ENCODE measurements around the gene P2RX3.

The P2RX3 gene

DNA sequence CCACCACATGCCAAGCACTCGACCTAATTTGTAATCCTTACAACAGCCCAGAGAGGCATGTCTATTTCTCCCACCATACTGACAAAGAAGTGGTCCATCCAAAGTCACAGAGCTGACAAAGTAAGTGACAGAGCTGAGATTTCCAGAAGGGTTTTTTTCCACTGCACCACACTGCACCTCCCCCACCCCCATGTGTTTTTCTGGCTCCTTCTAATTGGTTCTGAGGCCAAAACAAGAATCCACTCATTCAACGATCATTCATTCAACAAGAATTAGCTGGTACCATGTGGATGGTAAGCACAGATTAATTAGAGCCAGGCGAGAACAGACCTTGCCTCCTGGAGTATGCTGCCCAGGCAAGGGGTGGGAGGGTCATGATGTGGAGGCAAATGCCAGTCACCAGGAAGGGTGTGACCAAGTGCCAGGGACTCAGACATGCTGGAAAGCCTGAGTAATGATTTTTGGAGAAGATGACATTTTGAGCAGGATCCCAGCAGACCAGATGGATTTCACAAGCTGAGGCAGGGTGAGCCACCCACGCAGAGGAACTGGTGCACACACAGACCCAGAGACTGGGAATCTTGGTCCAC lies 67.2 kb downstream of the P2RX3 start:
- Mint-ChIP-seq H3K27ac (peak overlapping the region; percentile 95), H3K4me3 (peak overlapping the region; percentile 15 to 24), H3K36me3 (peaks cover 53 to 71% of the 10 kb centered on the region in 2 donors), H3K9me3 (no peaks in the 10 kb centered on the region), H3K27me3 (no peaks in the 10 kb centered on the region), H3K4me1 (peaks cover 57 to 76% of the 10 kb centered on the region in 2 donors)
- ATAC-seq (replicated peaks) (no peak), DNase-seq (no peak)

DNA sequence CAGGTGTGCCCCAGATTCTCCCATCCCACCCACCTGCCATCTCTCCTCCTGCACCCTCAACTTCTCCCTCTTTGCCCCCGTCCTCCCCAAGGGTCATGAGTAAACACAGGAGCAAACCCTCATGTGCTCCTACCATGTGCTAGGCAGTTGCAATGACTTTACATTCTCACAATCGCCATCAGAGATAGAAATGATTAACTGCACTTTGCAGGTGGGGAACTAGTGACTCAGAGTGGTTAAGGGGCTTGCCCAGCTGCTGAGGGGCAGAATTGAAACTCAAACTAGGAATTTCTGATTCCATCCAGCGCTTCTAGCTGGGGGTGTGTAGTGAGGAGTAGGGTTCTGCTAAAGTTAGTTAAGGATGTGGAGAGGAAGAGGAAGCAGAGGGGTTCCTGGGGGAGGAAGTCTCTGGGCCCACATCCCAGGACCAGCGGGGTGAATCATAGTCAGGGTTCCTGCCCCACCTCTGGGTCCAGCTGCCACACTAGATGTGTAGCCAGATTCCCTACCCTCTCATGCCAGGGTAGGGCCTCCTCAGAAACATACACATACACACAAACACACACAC lies 68.3 kb downstream of the P2RX3 start:
- no peaks in the 10 kb centered on the region for H3K27me3 Mint-ChIP-seq
- ATAC-seq (replicated peaks) (peak; percentile 92 to 93), DNase-seq (peak; percentile 73)
- peaks cover 59 to 81% of the 10 kb centered on the region in 2 donors for H3K4me1 Mint-ChIP-seq
- H3K36me3 Mint-ChIP-seq = peaks cover 59 to 79% of the 10 kb centered on the region in 2 donors
- H3K4me3 Mint-ChIP-seq = peak overlapping the region; percentile 52 to 53
- peak overlapping the region; percentile 95 for H3K27ac Mint-ChIP-seq
- peaks cover 0 to 2% of the 10 kb centered on the region in 2 donors for H3K9me3 Mint-ChIP-seq

DNA sequence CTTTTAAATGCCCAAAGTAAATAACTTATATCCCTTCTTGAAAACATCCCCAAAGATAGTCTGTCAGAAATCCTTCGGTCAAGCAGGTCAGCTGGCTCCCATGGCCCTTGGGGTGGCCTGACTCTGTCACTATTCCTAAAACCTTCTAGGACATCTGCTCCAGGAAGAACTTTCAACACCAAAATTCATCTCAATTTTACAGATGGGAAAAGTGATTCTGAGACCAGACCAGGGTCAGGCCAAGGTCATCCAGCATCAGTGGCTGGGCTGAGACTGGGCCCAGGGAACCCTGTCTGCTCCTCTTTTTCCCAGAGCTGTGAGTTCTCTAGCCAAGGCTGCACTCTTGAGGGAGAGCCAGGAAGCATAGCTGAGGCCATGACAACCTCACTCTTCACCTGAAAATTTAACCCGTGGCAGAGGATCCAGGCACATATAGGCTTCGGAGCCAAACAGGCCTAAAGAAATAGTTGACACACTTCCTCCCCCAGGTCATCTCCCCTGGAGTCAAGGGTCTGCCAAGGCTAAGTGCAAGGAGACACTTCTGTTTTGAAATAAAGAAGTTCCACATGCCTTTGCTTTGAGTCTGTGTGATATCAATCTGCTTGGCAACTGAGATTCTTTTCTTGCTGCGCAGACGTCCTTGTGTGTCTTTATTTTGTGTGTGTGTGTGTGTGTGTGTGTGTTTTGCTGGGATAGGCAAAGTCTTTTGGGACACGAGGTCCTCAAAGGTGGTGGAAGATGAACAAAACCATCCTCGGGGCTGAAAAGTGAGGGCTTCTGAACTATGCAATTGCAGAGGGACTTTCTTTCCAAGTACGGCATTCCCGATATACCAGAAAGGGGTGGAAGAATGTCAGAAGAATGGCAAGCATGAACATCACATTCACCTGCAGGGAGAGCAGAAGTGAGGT lies 69.1 kb downstream of the P2RX3 start:
- peak overlapping the region; percentile 95 for H3K27ac Mint-ChIP-seq
- H3K4me1 Mint-ChIP-seq = peaks cover 59 to 81% of the 10 kb centered on the region in 2 donors
- peaks cover 60 to 86% of the 10 kb centered on the region in 2 donors for H3K36me3 Mint-ChIP-seq
- peak overlapping the region in 1 of 2 donors; percentile 1 for H3K4me3 Mint-ChIP-seq
- no peak for ATAC-seq (replicated peaks)
- no peak for DNase-seq
- H3K27me3 Mint-ChIP-seq = no peaks in the 10 kb centered on the region
- peaks cover 0 to 4% of the 10 kb centered on the region in 2 donors for H3K9me3 Mint-ChIP-seq

DNA sequence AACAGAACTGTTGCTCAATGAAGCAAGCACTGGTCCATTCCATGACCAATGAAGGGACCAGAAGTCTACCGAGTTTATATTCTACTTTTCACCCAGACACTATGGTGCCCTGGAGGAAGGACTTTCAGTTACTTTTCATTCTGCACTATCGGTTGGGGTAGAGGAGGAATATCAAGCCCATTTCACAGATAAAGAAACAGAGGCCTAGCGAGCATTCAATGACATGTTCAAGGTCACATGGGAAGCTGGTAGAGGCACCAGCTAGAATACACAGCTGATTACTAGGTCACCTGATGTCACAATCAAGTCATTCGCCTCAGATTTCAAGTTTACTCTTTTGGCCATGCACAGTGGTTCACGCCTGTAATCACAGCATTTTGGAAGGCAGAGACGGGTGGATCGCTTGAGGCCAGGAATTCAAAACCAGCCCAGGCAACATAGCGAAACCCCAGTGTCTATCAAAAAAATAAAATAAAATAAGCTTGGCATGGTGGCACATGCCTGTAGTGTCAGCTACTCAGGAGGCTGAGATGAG lies 69.9 kb downstream of the P2RX3 start:
- DNase-seq (no peak), ATAC-seq (replicated peaks) (no peak)
- Mint-ChIP-seq H3K27ac (no peak overlapping the region), H3K27me3 (no peaks in the 10 kb centered on the region), H3K4me3 (no peak overlapping the region), H3K4me1 (peaks cover 56 to 77% of the 10 kb centered on the region in 2 donors), H3K9me3 (peaks cover 0 to 4% of the 10 kb centered on the region in 2 donors), H3K36me3 (peaks cover 62 to 88% of the 10 kb centered on the region in 2 donors)

DNA sequence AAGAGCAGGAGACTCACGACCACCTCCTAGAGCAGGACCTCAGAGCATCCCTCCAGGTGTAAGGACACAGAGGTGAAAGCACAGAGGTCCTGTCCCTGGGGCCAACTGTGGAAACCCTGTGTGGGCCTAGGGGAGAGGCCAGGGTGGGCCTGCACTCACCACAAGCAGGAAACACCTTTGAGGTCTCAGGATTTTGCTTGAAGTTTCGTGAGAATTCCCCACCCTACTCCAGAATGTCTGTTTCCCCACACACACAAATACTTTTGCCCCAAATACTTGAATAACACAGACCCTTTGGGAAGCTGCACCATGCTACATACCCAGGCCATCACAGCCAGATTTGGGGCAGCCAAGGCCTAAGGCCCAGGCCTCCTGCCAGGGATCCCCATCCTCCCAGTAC lies 70.6 kb downstream of the P2RX3 start:
- DNase-seq (no peak), ATAC-seq (replicated peaks) (no peak)
- Mint-ChIP-seq H3K9me3 (peaks cover 0 to 4% of the 10 kb centered on the region in 2 donors), H3K27me3 (no peaks in the 10 kb centered on the region), H3K4me3 (no peak overlapping the region), H3K4me1 (peaks cover 58 to 69% of the 10 kb centered on the region in 2 donors), H3K27ac (no peak overlapping the region), H3K36me3 (peaks cover 66 to 89% of the 10 kb centered on the region in 2 donors)

DNA sequence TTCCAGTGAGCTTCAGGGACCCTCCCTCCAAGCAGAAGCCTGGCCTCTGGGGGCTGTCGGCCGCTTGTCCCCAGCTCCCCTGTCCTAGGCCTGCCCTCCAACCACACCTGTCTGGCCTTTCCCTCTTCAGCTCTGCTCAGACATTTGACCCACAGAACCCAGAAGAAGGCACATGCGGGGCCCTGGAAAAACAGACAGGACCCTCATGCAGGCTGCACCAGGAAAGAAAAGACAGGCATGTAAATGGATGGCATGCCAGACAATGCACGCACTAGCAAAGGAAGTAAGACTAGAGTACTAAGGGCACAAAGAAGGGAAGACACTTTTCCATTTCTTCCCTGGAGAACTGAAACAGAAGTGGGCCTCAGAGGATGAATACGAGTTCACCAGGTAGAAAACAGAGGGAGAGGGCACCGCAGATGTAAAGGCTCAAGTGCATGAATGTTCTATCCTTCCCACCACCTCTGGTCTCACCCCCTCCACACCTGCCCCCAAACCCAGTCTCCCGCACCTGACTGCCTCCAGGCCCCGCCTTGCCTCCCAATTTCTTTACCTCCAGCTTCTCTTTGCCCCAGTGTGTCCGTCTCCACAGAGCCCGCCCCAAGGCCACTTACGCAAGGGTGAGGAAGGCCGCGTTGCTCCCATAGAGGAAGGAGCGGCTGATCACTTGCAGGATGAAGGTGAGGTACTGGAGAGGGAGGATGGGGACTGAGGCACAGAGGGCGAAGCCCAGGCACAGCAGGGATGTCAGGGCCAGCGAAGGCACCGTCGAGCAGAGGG lies 71.4 kb downstream of the P2RX3 start:
- Mint-ChIP-seq H3K9me3 (peaks cover 0 to 4% of the 10 kb centered on the region in 2 donors), H3K27me3 (no peaks in the 10 kb centered on the region), H3K4me1 (peaks cover 59 to 65% of the 10 kb centered on the region in 2 donors), H3K4me3 (no peak overlapping the region), H3K27ac (peak overlapping the region; percentile 65), H3K36me3 (peaks cover 70 to 92% of the 10 kb centered on the region in 2 donors)
- ATAC-seq (replicated peaks) (no peak), DNase-seq (no peak)

DNA sequence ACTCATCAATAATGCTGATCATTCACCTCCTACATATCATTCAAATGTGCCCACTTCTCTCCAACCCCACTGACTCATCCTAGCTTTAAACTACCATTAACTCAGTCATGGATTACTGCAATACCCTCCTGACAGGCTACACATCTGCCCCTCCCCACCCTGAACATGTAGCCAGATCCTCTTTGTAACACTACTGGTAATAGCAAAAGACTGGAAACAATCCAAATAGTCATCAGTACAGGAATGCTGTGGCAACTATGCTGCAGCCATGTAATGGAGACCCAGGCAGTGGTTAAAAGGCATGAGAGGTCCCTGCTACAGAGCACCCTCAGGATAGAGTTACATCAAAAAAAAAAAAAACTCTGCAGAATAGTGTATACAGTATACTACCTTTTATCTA lies 72.1 kb downstream of the P2RX3 start:
- H3K4me1 Mint-ChIP-seq = peaks cover 60 to 65% of the 10 kb centered on the region in 2 donors
- H3K9me3 Mint-ChIP-seq = peaks cover 0 to 4% of the 10 kb centered on the region in 2 donors
- H3K27me3 Mint-ChIP-seq = no peaks in the 10 kb centered on the region
- no peak overlapping the region for H3K4me3 Mint-ChIP-seq
- H3K27ac Mint-ChIP-seq = peak overlapping the region; percentile 2
- ATAC-seq (replicated peaks) = no peak
- H3K36me3 Mint-ChIP-seq = peaks cover 70 to 92% of the 10 kb centered on the region in 2 donors
- no peak for DNase-seq

DNA sequence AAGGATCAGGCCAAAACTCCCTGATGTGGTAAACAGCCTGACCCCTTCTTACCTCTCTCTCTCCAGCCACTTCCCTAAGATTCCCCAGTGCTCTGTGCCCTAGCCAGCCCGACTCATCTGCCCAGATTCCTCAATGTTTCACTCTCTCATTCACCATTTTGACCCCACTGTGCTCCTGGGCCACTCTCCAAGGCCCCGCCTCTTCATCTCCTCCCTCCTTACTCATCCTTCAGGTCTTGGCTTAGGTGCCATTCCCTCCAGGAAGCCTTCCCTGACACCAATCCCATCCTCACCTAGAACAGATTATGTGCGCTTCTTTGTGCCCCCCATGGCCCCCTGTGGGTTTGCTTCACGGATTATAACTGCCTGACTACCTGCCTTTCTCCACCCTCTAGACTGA lies 75.5 kb downstream of the P2RX3 start:
- ATAC-seq (replicated peaks) (no peak), DNase-seq (no peak)
- Mint-ChIP-seq H3K27ac (peak overlapping the region; percentile 28), H3K9me3 (peaks cover 0 to 4% of the 10 kb centered on the region in 2 donors), H3K27me3 (no peaks in the 10 kb centered on the region), H3K4me3 (no peak overlapping the region), H3K36me3 (peaks cover 68 to 91% of the 10 kb centered on the region in 2 donors), H3K4me1 (peaks cover 47 to 51% of the 10 kb centered on the region in 2 donors)

DNA sequence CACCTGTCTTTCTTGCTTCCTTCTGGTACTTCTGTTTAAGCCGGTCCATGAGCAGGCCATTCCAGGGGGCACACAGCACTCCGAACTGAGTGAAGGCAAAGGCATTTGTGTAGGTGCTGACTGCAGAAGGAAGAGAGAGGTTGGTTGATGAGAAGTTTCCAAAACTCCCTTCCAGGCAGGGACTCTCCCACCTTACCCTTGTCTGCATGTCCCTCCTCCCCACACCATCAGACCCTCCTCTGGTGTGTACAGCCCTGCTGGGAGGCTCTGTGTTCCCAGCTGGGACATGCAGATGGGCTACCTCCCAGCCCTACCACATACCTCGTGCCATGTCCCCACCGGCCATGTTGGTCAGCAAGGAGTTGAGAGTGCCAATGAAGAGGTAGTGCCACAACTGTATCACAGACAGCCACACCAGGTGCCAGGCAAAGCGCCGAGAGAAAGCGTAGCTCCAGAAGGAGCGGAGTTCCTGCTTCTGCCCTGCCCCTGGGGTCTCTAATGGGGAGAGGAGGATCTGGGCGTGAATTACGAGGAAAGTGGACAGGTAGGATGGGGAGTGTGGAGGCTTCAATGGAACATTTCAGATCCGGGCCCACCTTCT lies 76.6 kb downstream of the P2RX3 start:
- no peak overlapping the region for H3K27ac Mint-ChIP-seq
- peaks cover 0 to 4% of the 10 kb centered on the region in 2 donors for H3K9me3 Mint-ChIP-seq
- peaks cover 65 to 90% of the 10 kb centered on the region in 2 donors for H3K36me3 Mint-ChIP-seq
- H3K4me3 Mint-ChIP-seq = no peak overlapping the region
- peak in 1 of 2 donors; percentile 52 for ATAC-seq (replicated peaks)
- DNase-seq = no peak
- H3K4me1 Mint-ChIP-seq = peaks cover 42% of the 10 kb centered on the region in 2 donors
- no peaks in the 10 kb centered on the region for H3K27me3 Mint-ChIP-seq

DNA sequence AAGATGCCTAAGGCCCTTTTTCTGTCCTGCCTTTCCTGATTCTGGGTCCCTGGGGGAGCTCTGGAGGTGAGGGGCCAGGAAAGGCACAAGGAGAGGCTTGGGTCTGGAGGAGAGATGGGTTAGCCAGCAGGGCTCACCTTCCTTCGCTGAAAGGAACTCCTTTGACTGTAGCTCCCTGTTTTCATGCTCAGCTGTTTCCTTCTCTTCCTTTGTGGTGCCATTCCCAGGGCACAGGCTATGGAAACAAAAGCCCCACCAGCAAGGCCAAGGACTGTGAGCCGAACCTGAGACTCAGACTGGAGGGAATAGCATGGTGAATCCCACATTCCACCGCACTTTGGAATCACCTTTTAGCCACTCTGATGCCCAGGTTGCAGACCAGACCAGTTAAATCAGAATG lies 78.3 kb downstream of the P2RX3 start:
- no peak for ATAC-seq (replicated peaks)
- Mint-ChIP-seq H3K4me1 (peaks cover 36 to 40% of the 10 kb centered on the region in 2 donors), H3K4me3 (no peak overlapping the region), H3K9me3 (peaks cover 0 to 1% of the 10 kb centered on the region in 2 donors), H3K27ac (peak overlapping the region; percentile 11), H3K27me3 (no peaks in the 10 kb centered on the region), H3K36me3 (peaks cover 66 to 93% of the 10 kb centered on the region in 2 donors)
- DNase-seq = no peak

DNA sequence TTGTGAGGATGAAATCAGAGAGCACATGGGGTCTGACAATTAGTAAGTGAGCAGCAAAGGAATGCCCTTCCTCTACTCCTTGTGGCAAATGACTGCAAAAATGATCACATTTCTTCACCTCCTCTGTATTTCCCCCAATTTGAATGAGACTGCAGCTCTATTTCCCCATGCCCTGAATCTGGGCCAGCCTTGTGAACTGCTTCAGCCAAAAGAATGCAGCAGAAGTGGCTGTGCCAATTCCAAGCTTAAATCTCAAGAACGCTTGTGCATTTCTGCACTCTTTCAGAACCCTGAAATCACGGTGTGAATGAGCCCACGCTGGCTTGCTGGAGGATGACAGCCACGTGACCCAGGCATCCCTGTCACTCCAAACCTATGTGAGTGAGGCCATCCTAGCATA lies 78.9 kb downstream of the P2RX3 start:
- Mint-ChIP-seq H3K4me1 (peaks cover 36 to 40% of the 10 kb centered on the region in 2 donors), H3K27ac (no peak overlapping the region), H3K9me3 (no peaks in the 10 kb centered on the region), H3K36me3 (peaks cover 67 to 93% of the 10 kb centered on the region in 2 donors), H3K27me3 (no peaks in the 10 kb centered on the region), H3K4me3 (no peak overlapping the region)
- DNase-seq (no peak), ATAC-seq (replicated peaks) (no peak)

DNA sequence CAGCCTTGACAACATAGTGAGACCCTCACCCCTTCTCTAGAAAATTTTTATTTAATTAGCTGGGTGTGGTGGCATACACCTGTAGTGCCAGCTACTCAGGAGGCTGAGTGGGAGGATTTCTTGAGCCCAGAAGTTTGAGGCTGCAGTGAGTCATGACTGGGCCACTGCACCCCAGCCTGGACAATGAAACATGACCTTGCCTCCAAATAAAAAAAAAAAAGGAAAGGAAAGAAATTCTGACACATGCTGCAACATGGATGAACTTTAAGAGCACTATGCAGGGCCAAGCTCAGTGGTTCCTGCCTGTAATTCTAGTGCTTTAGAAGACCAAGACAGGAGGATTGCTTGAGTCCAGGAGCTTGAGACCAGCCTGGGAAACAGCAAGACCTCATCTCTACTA lies 80.0 kb downstream of the P2RX3 start:
- Mint-ChIP-seq H3K27me3 (no peaks in the 10 kb centered on the region), H3K9me3 (no peaks in the 10 kb centered on the region), H3K27ac (no peak overlapping the region), H3K4me3 (no peak overlapping the region), H3K4me1 (peaks cover 43 to 45% of the 10 kb centered on the region in 2 donors), H3K36me3 (peaks cover 68 to 95% of the 10 kb centered on the region in 2 donors)
- DNase-seq = no peak
- no peak for ATAC-seq (replicated peaks)

DNA sequence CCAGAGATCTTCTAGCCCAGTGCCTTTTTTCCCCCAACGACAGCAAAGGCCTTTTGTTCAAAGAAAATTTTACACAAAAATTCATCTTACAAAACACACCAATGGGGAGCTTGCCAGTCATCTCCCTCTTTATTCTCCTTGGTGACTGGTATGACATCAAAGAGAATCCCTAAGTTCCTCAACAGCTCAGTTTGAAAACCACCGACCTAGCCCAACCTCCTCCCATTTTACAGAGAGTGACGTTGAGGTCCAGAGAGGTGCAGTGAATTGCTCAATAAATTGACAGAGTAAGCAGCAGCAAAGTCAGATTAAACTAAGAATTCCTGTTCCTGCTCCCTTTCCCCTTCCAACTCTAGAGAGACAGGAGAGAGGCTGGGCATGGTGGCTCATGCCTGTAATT lies 81.0 kb downstream of the P2RX3 start:
- no peak for ATAC-seq (replicated peaks)
- Mint-ChIP-seq H3K27ac (peak overlapping the region; percentile 37), H3K27me3 (no peaks in the 10 kb centered on the region), H3K9me3 (no peaks in the 10 kb centered on the region), H3K4me1 (peaks cover 39 to 55% of the 10 kb centered on the region in 2 donors), H3K36me3 (peaks cover 63 to 95% of the 10 kb centered on the region in 2 donors), H3K4me3 (no peak overlapping the region)
- no peak for DNase-seq
